ENCODE data around the gene PUDP. TPM values are rescaled to one million over a fixed set of nuclear protein-coding genes. Genes with fewer than 3 reads are reported as not detected.

PUDP gene
- total RNA-seq, 1 experiment from 2014 or later, result 20.3 TPM

GRCh38 chrX:7109838-7110793 lies 37.8 kb downstream of the PUDP start:
- DNase-seq (ENCODE audit: low read depth, low spot score), result no peak
- CTCF ChIA-PET, result no interaction called here
- Histone ChIP-seq H3K9me2 (ENCODE audit: insufficient read depth) (no peaks in the 10 kb centered on the region), H3K4me3 (replicated peaks in 1 of 2; ENCODE audit: low read depth in 1 of 2, low read length in 2 of 2) (no peak overlapping the region), H3K4me1 (ENCODE audit: control insufficient read depth in 1 of 2, insufficient read depth in 2 of 2, low read length in 2 of 2) (peaks cover 0 to 5% of the 10 kb centered on the region in 2 experiments; a peak in 1 of 4 replicates), H3K4me2 (ENCODE audit: low read length) (no peak overlapping the region), H3K27ac (ENCODE audit: low read depth, low read length) (no peak overlapping the region), H2AFZ (ENCODE audit: low read depth, low read length, poor library complexity, severe bottlenecking) (no peak overlapping the region), H3K9me3 (ENCODE audit: control insufficient read depth in 1 of 2, insufficient read depth in 1 of 2, low read depth in 1 of 2, low read length in 2 of 2) (no peaks in the 10 kb centered on the region), H3K9ac (ENCODE audit: low read length) (no peak overlapping the region), H3K79me2 (ENCODE audit: insufficient read depth, low read length) (peaks cover 2% of the 10 kb centered on the region; the same call in 1 of the 2 replicates), H3K36me3 (ENCODE audit: control insufficient read depth in 1 of 2, insufficient read depth in 2 of 2, low read length in 2 of 2) (no peaks in the 10 kb centered on the region), H3K27me3 (ENCODE audit: insufficient read depth, low read length) (no peaks in the 10 kb centered on the region), H4K20me1 (ENCODE audit: insufficient read depth) (no peaks in the 10 kb centered on the region)
- RAD21 ChIA-PET (ENCODE audit: low non-redundant PET in 1 of 2, low total read pairs in 2 of 2, uncharacterized antibody in 2 of 2, unreplicated experiment in 2 of 2), result no interaction called here
- ATAC-seq, result no peak
- POLR2A ChIA-PET, result no interaction called here
- no TSS peak for BruUV-seq (replicated peaks)
- intact Hi-C loops (cut with micrococcal nuclease), result no loop called here
- no peak for TF ChIP-seq ZFX (IDR thresholded peaks at IDR 0.05)
- no peak for TF ChIP-seq ZNF274 (IDR thresholded peaks at IDR 0.05; ENCODE audit: low read depth, low read length)
- no peak for TF ChIP-seq RAD21 (IDR thresholded peaks at IDR 0.05; ENCODE audit: low read depth)
- TF ChIP-seq EZH2phosphoT487 (IDR thresholded peaks at IDR 0.05; ENCODE audit: borderline replicate concordance), result no peak
- TF ChIP-seq MAX (IDR thresholded peaks at IDR 0.05), result no peak

- Histone ChIP-seq H3K27me3 (ENCODE audit: insufficient read depth, low read length) (no peaks in the 10 kb centered on the region), H2AFZ (ENCODE audit: low read depth, low read length, poor library complexity, severe bottlenecking) (no peak overlapping the region), H3K4me2 (ENCODE audit: low read length) (no peak overlapping the region), H3K36me3 (ENCODE audit: control insufficient read depth in 1 of 2, insufficient read depth in 2 of 2, low read length in 2 of 2) (no peaks in the 10 kb centered on the region), H3K4me1 (ENCODE audit: control insufficient read depth in 1 of 2, insufficient read depth in 2 of 2, low read length in 2 of 2) (peaks cover 0 to 5% of the 10 kb centered on the region in 2 experiments; a peak in 1 of 4 replicates), H3K9me2 (ENCODE audit: insufficient read depth) (no peaks in the 10 kb centered on the region), H3K79me2 (ENCODE audit: insufficient read depth, low read length) (no peaks in the 10 kb centered on the region), H3K27ac (ENCODE audit: low read depth, low read length) (no peak overlapping the region), H3K9ac (ENCODE audit: low read length) (no peak overlapping the region), H4K20me1 (ENCODE audit: insufficient read depth) (no peaks in the 10 kb centered on the region), H3K4me3 (replicated peaks in 1 of 2; ENCODE audit: low read depth in 1 of 2, low read length in 2 of 2) (no peak overlapping the region), H3K9me3 (ENCODE audit: control insufficient read depth in 1 of 2, insufficient read depth in 1 of 2, low read depth in 1 of 2, low read length in 2 of 2) (no peaks in the 10 kb centered on the region)
- ATAC-seq, result no peak
- intact Hi-C loops (cut with micrococcal nuclease), result no loop called here
- no peak for DNase-seq (ENCODE audit: low read depth, low spot score)
- ChIA-PET POLR2A (no interaction called here), RAD21 (ENCODE audit: low non-redundant PET in 1 of 2, low total read pairs in 2 of 2, uncharacterized antibody in 2 of 2, unreplicated experiment in 2 of 2) (no interaction called here), CTCF (no interaction called here)
- BruUV-seq (replicated peaks), result no TSS peak
- TF ChIP-seq CTCF (IDR thresholded peaks at IDR 0.05 in 2 of 3, conservative IDR thresholded peaks at IDR 0.05 in 1 of 3; ENCODE audit: borderline replicate concordance in 1 of 3, insufficient read depth in 1 of 3, low read depth in 2 of 3, low read length in 2 of 3), result no peak
- no peak for TF ChIP-seq EGR1 (IDR thresholded peaks at IDR 0.05; ENCODE audit: low read depth)
- no peak for TF ChIP-seq ELF1 (IDR thresholded peaks at IDR 0.05; ENCODE audit: borderline replicate concordance, low read depth)
- no peak for TF ChIP-seq ZBTB33 (IDR thresholded peaks at IDR 0.05; ENCODE audit: extremely low read depth, insufficient replicate concordance, low read length)
- TF ChIP-seq SRF (IDR thresholded peaks at IDR 0.05; ENCODE audit: low read depth), result no peak
- no peak for TF ChIP-seq POLR2AphosphoS5 (IDR thresholded peaks at IDR 0.05; ENCODE audit: low read depth, low read length)
These were observed 38.9 kb downstream of the PUDP start for GRCh38 chrX:7109049-7109531.

Measured in HCT116 (cell line).